HepG2 (cell line): ENCODE measurements around the gene ANKLE1. TPM values are rescaled to one million over a fixed set of nuclear protein-coding genes. Genes with fewer than 3 reads are reported as not detected.

Experiments used
- GLI4 ChIP-seq: sonication (generic); formaldehyde crosslinking; IDR thresholded peaks from 2 replicates; pipeline ENCODE4 v1.5.1; 2020; ENCODE audit warnings: missing genetic modification reagents, mild to moderate bottlenecking, moderate library complexity, borderline replicate concordance
- PAF1 ChIP-seq: IDR thresholded peaks from 2 replicates; pipeline ENCODE4 v1.6.1; 2016; ENCODE audit warnings: missing genetic modification reagents, missing compliant biosample characterization
- ZC3H4 ChIP-seq: sonication (generic); formaldehyde crosslinking; IDR thresholded peaks from 2 replicates; pipeline ENCODE4 v1.4.0; 2020; ENCODE audit warnings: missing genetic modification reagents, borderline replicate concordance
- ZFP36L2 ChIP-seq: sonication (generic); formaldehyde crosslinking; IDR thresholded peaks from 2 replicates; pipeline ENCODE4 v1.4.0; 2020; ENCODE audit warnings: missing genetic modification reagents
- ZNF143 ChIP-seq: sonication (generic); formaldehyde crosslinking; IDR thresholded peaks from 2 replicates; pipeline ENCODE4 v1.4.0; 2020; ENCODE audit warnings: missing genetic modification reagents
- ZNF354B ChIP-seq: sonication (generic); formaldehyde crosslinking; IDR thresholded peaks from 2 replicates; pipeline ENCODE4 v1.8.0; 2022; ENCODE audit warnings: mild to moderate bottlenecking, missing genetic modification reagents
- ZNF713 ChIP-seq: sonication (generic); formaldehyde crosslinking; IDR thresholded peaks from 2 replicates; pipeline ENCODE4 v1.4.0; 2020; ENCODE audit warnings: mild to moderate bottlenecking, missing genetic modification reagents
- ZNF891 ChIP-seq: sonication (generic); formaldehyde crosslinking; IDR thresholded peaks from 2 replicates; pipeline ENCODE4 v1.5.0; 2020; ENCODE audit warnings: mild to moderate bottlenecking, missing genetic modification reagents
- polyA plus RNA-seq, 8 experiments: library from polyadenylated mRNA; depleted of rRNA in 3 of 8; stranded (reverse) in 7 of 8; unstranded in 1 of 8; fragments of >200 nt; fragmentation: Illumina TruSeq in 4 of 8; extraction: Trizol in 4 of 8; gene quantifications; 2 replicates each; pipeline versions ENCODE4 v1.2.1 to v1.2.3, GENCODE V29; 2011 to 2016; ENCODE audit warnings: low read depth in 4 of 8, missing spikeins in 1 of 8, mixed read lengths in 1 of 8; ENCODE audit not compliant: insufficient read depth in 1 of 8
- total RNA-seq, 5 experiments: library from RNA; depleted of rRNA; stranded (reverse); fragments of >200 nt; fragmentation: Illumina TruSeq; extraction: Trizol; gene quantifications; 2 replicates each; pipeline ENCODE4 v1.2.3, GENCODE V29; 2016; ENCODE audit warnings: low read depth in 1 of 5
- TF ChIP-seq, protein P1 (sequence below), 2 experiments: fragments of 450-650 bp in 1 of 2; sonication (generic) in 1 of 2; formaldehyde crosslinking in 1 of 2; IDR thresholded peaks; 2 replicates each; pipeline versions ENCODE4 v1.6.1 to v1.8.0; 2016 to 2022; ENCODE audit warnings: antibody characterized with exemption in 1 of 2, mild to moderate bottlenecking in 1 of 2, missing genetic modification reagents in 1 of 2
- TF ChIP-seq, protein P2 (sequence below): sonication (generic); formaldehyde crosslinking; conservative IDR thresholded peaks from 2 replicates; pipeline ENCODE4 v1.4.0; 2020; ENCODE audit warnings: mild to moderate bottlenecking, missing genetic modification reagents, moderate library complexity
- TF ChIP-seq, protein P3 (sequence below): sonication (generic); formaldehyde crosslinking; IDR thresholded peaks from 2 replicates; pipeline ENCODE4 v1.5.0; 2020; ENCODE audit warnings: missing genetic modification reagents, mild to moderate bottlenecking, borderline replicate concordance
- TF ChIP-seq, protein P4 (sequence below): IDR thresholded peaks from 2 replicates; pipeline ENCODE4 v1.6.1; 2016; ENCODE audit warnings: control low read depth

ANKLE1 gene
- total and polyA plus RNA-seq, 2 of the 13 experiments (the other 11 are each of a cell fraction or from before 2014, with no cell fraction given): 0.69 to 1.5 TPM

DNA sequence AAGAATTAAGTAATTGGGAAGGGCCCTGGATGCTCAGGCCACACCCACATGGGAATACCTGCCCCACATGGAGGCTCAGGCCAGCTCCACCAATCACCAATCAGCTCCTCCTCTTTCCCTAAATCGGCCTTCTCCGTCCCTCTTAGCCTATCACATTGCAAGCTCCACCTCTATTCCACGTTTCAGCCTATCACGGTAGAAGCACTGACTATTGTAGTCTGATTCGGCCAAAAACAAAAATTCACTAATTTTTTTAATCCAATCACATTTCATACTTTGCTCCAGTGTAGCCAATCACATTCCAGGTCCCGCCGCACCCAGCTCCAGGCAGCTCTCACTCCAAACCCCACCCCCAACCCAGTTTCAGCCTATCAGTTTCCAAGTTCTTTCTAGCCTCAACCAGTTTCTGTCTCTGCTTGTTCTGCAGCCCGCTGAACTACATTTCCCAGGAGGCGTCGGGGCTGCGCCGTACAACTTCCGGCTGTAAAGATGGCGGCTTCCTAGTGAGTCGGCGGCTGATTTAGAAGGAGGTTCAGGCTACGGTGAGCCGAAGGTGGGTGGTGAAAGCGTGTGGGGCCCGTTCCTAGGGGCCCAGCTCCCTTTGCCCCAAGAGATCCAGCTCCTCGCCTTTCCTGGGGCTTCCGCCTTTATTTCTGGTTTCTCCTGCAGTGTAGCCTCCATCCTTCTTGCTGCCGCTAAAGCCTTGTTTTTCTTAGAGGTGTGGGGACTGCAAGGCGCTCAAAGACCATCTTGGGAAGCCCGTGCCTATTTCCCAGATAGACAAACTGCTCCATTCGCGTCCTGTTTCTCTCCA is 14.5 kb upstream of the ANKLE1 start, which contains the start of gene BABAM1 (continued):
- TF ChIP-seq, protein P1, sequence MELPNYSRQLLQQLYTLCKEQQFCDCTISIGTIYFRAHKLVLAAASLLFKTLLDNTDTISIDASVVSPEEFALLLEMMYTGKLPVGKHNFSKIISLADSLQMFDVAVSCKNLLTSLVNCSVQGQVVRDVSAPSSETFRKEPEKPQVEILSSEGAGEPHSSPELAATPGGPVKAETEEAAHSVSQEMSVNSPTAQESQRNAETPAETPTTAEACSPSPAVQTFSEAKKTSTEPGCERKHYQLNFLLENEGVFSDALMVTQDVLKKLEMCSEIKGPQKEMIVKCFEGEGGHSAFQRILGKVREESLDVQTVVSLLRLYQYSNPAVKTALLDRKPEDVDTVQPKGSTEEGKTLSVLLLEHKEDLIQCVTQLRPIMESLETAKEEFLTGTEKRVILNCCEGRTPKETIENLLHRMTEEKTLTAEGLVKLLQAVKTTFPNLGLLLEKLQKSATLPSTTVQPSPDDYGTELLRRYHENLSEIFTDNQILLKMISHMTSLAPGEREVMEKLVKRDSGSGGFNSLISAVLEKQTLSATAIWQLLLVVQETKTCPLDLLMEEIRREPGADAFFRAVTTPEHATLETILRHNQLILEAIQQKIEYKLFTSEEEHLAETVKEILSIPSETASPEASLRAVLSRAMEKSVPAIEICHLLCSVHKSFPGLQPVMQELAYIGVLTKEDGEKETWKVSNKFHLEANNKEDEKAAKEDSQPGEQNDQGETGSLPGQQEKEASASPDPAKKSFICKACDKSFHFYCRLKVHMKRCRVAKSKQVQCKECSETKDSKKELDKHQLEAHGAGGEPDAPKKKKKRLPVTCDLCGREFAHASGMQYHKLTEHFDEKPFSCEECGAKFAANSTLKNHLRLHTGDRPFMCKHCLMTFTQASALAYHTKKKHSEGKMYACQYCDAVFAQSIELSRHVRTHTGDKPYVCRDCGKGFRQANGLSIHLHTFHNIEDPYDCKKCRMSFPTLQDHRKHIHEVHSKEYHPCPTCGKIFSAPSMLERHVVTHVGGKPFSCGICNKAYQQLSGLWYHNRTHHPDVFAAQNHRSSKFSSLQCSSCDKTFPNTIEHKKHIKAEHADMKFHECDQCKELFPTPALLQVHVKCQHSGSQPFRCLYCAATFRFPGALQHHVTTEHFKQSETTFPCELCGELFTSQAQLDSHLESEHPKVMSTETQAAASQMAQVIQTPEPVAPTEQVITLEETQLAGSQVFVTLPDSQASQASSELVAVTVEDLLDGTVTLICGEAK (IDR thresholded peaks at IDR 0.05): peak; percentile 46; the same call in 1 of the 2 replicates
- TF ChIP-seq, protein P1 (CRISPR knock-in tag; IDR thresholded peaks at IDR 0.05): no peak
- TF ChIP-seq ZNF713 (CRISPR knock-in tag) (no peak), ZNF354B (CRISPR knock-in tag) (no peak), PAF1 (CRISPR knock-in tag) (no peak), ZC3H4 (CRISPR knock-in tag) (no peak), ZNF891 (CRISPR knock-in tag) (0 out of 2 replicates have a peak, but pooled peaks have one; percentile 32), ZNF143 (CRISPR knock-in tag) (peak; percentile 96), GLI4 (CRISPR knock-in tag) (no peak), ZFP36L2 (no peak)
- TF ChIP-seq, protein P2, sequence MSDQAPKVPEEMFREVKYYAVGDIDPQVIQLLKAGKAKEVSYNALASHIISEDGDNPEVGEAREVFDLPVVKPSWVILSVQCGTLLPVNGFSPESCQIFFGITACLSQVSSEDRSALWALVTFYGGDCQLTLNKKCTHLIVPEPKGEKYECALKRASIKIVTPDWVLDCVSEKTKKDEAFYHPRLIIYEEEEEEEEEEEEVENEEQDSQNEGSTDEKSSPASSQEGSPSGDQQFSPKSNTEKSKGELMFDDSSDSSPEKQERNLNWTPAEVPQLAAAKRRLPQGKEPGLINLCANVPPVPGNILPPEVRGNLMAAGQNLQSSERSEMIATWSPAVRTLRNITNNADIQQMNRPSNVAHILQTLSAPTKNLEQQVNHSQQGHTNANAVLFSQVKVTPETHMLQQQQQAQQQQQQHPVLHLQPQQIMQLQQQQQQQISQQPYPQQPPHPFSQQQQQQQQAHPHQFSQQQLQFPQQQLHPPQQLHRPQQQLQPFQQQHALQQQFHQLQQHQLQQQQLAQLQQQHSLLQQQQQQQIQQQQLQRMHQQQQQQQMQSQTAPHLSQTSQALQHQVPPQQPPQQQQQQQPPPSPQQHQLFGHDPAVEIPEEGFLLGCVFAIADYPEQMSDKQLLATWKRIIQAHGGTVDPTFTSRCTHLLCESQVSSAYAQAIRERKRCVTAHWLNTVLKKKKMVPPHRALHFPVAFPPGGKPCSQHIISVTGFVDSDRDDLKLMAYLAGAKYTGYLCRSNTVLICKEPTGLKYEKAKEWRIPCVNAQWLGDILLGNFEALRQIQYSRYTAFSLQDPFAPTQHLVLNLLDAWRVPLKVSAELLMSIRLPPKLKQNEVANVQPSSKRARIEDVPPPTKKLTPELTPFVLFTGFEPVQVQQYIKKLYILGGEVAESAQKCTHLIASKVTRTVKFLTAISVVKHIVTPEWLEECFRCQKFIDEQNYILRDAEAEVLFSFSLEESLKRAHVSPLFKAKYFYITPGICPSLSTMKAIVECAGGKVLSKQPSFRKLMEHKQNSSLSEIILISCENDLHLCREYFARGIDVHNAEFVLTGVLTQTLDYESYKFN (CRISPR knock-in tag): peak; percentile 41
- TF ChIP-seq, protein P3, sequence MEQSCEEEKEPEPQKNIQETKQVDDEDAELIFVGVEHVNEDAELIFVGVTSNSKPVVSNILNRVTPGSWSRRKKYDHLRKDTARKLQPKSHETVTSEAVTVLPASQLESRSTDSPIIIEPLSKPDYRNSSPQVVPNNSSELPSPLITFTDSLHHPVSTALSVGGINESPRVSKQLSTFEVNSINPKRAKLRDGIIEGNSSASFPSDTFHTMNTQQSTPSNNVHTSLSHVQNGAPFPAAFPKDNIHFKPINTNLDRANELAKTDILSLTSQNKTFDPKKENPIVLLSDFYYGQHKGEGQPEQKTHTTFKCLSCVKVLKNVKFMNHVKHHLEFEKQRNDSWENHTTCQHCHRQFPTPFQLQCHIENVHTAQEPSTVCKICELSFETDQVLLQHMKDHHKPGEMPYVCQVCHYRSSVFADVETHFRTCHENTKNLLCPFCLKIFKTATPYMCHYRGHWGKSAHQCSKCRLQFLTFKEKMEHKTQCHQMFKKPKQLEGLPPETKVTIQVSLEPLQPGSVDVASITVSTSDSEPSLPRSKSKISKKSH: 0 out of 2 replicates have a peak, but pooled peaks have one; percentile 45
- TF ChIP-seq, protein P4, sequence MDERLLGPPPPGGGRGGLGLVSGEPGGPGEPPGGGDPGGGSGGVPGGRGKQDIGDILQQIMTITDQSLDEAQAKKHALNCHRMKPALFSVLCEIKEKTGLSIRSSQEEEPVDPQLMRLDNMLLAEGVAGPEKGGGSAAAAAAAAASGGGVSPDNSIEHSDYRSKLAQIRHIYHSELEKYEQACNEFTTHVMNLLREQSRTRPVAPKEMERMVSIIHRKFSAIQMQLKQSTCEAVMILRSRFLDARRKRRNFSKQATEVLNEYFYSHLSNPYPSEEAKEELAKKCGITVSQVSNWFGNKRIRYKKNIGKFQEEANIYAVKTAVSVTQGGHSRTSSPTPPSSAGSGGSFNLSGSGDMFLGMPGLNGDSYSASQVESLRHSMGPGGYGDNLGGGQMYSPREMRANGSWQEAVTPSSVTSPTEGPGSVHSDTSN: no peak
